GM12875 (cell line): ENCODE results near the gene RAPGEF6.

Source experiments
- H3K4me3 ChIP-seq: one replicate; pipeline ENCODE4 v1.5.1; 2011; ENCODE audit warnings: low read depth, low read length, control low read depth
- TF ChIP-seq, protein P1 (sequence below): IDR thresholded peaks from 2 replicates; pipeline ENCODE4 v1.5.1; 2011; ENCODE audit warnings: low read depth, mild to moderate bottlenecking, control low read depth, inconsistent platforms, low read length, moderate library complexity, borderline replicate concordance; ENCODE audit not compliant: insufficient read depth

The RAPGEF6 gene

DNA sequence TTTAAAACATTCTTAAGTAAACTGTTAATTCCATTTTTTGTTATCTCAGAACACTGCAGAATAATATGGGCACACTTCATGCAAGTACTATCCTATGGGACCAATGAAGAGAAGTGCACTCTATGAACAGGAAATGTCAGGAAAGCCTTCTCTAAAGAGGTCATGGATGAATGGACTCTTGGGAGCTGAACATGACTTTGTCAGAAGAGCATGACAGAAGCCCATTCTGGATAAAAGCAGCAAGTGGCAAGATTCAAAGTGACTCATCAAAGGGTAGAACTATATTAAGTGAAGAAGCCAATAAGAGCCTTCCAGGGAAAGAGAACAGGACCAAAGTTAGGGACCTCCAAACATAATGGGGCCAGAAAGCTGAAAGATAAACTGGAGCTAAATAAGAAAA, 94.0 kb downstream of the RAPGEF6 start:
- TF ChIP-seq, protein P1, sequence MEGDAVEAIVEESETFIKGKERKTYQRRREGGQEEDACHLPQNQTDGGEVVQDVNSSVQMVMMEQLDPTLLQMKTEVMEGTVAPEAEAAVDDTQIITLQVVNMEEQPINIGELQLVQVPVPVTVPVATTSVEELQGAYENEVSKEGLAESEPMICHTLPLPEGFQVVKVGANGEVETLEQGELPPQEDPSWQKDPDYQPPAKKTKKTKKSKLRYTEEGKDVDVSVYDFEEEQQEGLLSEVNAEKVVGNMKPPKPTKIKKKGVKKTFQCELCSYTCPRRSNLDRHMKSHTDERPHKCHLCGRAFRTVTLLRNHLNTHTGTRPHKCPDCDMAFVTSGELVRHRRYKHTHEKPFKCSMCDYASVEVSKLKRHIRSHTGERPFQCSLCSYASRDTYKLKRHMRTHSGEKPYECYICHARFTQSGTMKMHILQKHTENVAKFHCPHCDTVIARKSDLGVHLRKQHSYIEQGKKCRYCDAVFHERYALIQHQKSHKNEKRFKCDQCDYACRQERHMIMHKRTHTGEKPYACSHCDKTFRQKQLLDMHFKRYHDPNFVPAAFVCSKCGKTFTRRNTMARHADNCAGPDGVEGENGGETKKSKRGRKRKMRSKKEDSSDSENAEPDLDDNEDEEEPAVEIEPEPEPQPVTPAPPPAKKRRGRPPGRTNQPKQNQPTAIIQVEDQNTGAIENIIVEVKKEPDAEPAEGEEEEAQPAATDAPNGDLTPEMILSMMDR = no peak
- no peak overlapping the region for H3K4me3 ChIP-seq

GRCh38 chr5:131539251-131539650, 95.8 kb downstream of the RAPGEF6 start:
- no peak overlapping the region for H3K4me3 ChIP-seq
- TF ChIP-seq, protein P1 = no peak

GRCh38 chr5:131538177-131538593, 96.8 kb downstream of the RAPGEF6 start:
- TF ChIP-seq, protein P1 = no peak
- no peak overlapping the region for H3K4me3 ChIP-seq

DNA sequence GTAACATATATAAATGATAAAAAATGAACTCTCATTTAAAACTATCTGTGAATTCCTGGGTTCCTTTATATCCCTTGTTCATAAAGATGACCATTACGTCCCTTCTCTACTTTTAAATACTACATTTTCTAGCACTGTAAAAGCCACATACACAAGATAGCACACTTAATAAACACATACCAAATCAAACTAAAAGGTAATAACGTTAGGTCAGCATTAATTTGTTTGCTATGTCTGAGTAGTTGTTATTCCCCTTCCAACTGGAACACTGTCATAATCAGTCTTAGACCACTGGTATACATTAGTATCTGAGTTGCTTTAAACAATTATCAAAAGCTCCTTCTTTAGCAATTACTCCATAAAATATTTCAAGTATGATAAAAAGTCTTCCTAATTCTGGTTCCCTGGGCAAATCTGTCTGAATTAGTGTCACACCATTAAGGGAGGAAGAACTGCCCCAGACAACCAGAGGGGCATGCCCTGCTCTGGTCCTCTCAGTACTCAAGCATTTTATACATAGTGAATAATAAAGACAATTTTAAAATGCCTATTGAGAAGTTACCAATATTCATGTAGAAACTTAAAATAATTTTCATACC, 98.1 kb downstream of the RAPGEF6 start:
- no peak overlapping the region for H3K4me3 ChIP-seq
- TF ChIP-seq, protein P1 = no peak

GRCh38 chr5:131536211-131536826, 98.7 kb downstream of the RAPGEF6 start:
- TF ChIP-seq, protein P1 = no peak
- no peak overlapping the region for H3K4me3 ChIP-seq

- TF ChIP-seq, protein P1 = no peak
Observed at GRCh38 chr5:131534974-131535373, 100.1 kb downstream of the RAPGEF6 start.

GRCh38 chr5:131533836-131534235, 101.2 kb downstream of the RAPGEF6 start:
- H3K4me3 ChIP-seq = no peak overlapping the region
- TF ChIP-seq, protein P1 = 0 out of 2 replicates have a peak, but pooled peaks have one; percentile 17

More at GRCh38 chr5:131534974-131535373, 100.1 kb downstream of the RAPGEF6 start:
- no peak overlapping the region for H3K4me3 ChIP-seq
